ENCODE results near the gene AFDN. TPM values are rescaled to one million over a fixed set of nuclear protein-coding genes. Genes with fewer than 3 reads are reported as not detected.

Gene AFDN
- total and polyA plus RNA-seq, 2 donors, result 15.3 to 16.7 TPM

DNA sequence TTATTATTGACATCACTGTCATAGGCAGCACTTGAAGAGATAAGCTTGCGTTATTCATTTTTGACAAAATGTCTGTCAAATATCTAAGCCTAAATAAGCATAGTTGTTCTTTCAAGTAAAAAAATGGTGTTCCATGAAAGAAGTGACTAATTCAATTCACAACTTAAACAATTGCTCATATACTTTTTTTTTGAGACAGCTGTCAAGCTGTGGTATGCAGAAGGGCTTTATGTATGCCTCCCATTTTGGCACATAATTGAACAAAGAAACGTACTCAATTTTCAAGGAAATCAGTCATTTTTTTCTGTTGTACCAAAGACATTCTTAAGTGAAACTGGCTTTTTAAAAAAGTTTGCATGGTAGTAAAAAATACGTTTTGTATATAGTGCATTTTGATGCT, 8.5 kb downstream of the AFDN start:
- Histone ChIP-seq H3K4me1 (ENCODE audit: control insufficient read depth in 2 of 2, insufficient read depth in 2 of 2, low read length in 2 of 2) (no peaks in the 10 kb centered on the region), H3K9me3 (ENCODE audit: control insufficient read depth in 2 of 2, insufficient read depth in 1 of 2, low read length in 1 of 2) (no peaks in the 10 kb centered on the region), H3K27ac (ENCODE audit: low read depth in 1 of 2, low read length in 1 of 2) (no peak overlapping the region), H3K27me3 (ENCODE audit: control insufficient read depth in 2 of 2, insufficient read depth in 1 of 2, low read length in 1 of 2) (peaks cover 6% of the 10 kb centered on the region in 2 donors), H3K4me3 (ENCODE audit: low read length in 2 of 2) (no peak overlapping the region), H3K36me3 (ENCODE audit: control insufficient read depth in 2 of 2, insufficient read depth in 2 of 2, low read length in 1 of 2) (no peaks in the 10 kb centered on the region)
- no peak for DNase-seq (ENCODE audit: low read depth in 6 of 9, low spot score in 9 of 9)
- 93% methylated on average over 3 of the region's 3 CpGs for WGBS

GRCh38 chr6:167836721-167837120, 10.0 kb downstream of the AFDN start:
- no peaks in the 10 kb centered on the region for H3K36me3 ChIP-seq (ENCODE audit: control insufficient read depth in 2 of 2, insufficient read depth in 2 of 2, low read length in 1 of 2)
- no peak for DNase-seq (ENCODE audit: low read depth in 6 of 9, low spot score in 9 of 9)
- peaks cover 3 to 4% of the 10 kb centered on the region in 2 donors for H3K27me3 ChIP-seq (ENCODE audit: control insufficient read depth in 2 of 2, insufficient read depth in 1 of 2, low read length in 1 of 2)
- H3K27ac ChIP-seq (ENCODE audit: low read depth in 1 of 2, low read length in 1 of 2), result no peak overlapping the region
- no peaks in the 10 kb centered on the region for H3K4me1 ChIP-seq (ENCODE audit: control insufficient read depth in 2 of 2, insufficient read depth in 2 of 2, low read length in 2 of 2)
- no peak overlapping the region for H3K4me3 ChIP-seq (ENCODE audit: low read length in 2 of 2)
- H3K9me3 ChIP-seq (ENCODE audit: control insufficient read depth in 2 of 2, insufficient read depth in 1 of 2, low read length in 1 of 2), result no peaks in the 10 kb centered on the region
- 88% methylated on average over 3 of the region's 3 CpGs for WGBS

DNA sequence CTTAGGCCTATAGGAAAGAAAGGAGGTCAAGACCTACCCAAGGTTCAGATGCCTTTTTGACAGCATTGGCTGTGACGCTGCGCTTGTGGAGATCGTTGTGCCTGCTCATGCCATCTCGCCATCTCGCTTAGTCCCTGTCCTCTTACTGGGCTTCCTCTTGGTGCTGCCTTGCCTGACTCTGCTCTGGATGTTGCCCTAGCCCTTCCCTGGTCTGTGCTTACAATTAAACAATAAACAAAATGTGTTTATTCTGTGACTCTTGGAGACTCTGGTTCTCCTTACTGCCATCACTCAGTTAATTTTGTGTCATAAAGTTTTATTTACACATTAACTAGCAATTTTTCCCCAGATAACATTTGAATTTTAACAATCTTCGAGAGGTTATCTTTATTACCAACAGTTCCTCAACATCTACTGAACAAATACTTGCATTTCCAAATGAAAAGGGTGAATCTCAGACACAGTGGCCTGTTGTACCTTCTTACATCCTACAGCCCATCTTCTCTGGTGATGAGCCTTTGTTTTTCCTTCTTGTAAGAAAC, 11.6 kb downstream of the AFDN start:
- Histone ChIP-seq H3K27ac (ENCODE audit: low read depth in 1 of 2, low read length in 1 of 2) (no peak overlapping the region), H3K4me3 (ENCODE audit: low read length in 2 of 2) (no peak overlapping the region), H3K36me3 (ENCODE audit: control insufficient read depth in 2 of 2, insufficient read depth in 2 of 2, low read length in 1 of 2) (no peaks in the 10 kb centered on the region), H3K4me1 (ENCODE audit: control insufficient read depth in 2 of 2, insufficient read depth in 2 of 2, low read length in 2 of 2) (no peaks in the 10 kb centered on the region), H3K9me3 (ENCODE audit: control insufficient read depth in 2 of 2, insufficient read depth in 1 of 2, low read length in 1 of 2) (no peaks in the 10 kb centered on the region), H3K27me3 (ENCODE audit: control insufficient read depth in 2 of 2, insufficient read depth in 1 of 2, low read length in 1 of 2) (no peaks in the 10 kb centered on the region)
- DNase-seq (ENCODE audit: low read depth in 6 of 9, low spot score in 9 of 9), result no peak
- 96% methylated on average over 6 of the region's 6 CpGs for WGBS

GRCh38 chr6:167839343-167839742, 12.6 kb downstream of the AFDN start:
- no peaks in the 10 kb centered on the region for H3K36me3 ChIP-seq (ENCODE audit: control insufficient read depth in 2 of 2, insufficient read depth in 2 of 2, low read length in 1 of 2)
- no peaks in the 10 kb centered on the region for H3K4me1 ChIP-seq (ENCODE audit: control insufficient read depth in 2 of 2, insufficient read depth in 2 of 2, low read length in 2 of 2)
- H3K4me3 ChIP-seq (ENCODE audit: low read length in 2 of 2), result no peak overlapping the region
- no peaks in the 10 kb centered on the region for H3K9me3 ChIP-seq (ENCODE audit: control insufficient read depth in 2 of 2, insufficient read depth in 1 of 2, low read length in 1 of 2)
- H3K27ac ChIP-seq (ENCODE audit: low read depth in 1 of 2, low read length in 1 of 2), result no peak overlapping the region
- whole genome bisulfite sequencing, result 89% methylated on average over 3 of the region's 3 CpGs
- DNase-seq (ENCODE audit: low read depth in 6 of 9, low spot score in 9 of 9), result no peak
- H3K27me3 ChIP-seq (ENCODE audit: control insufficient read depth in 2 of 2, insufficient read depth in 1 of 2, low read length in 1 of 2), result no peaks in the 10 kb centered on the region

DNA sequence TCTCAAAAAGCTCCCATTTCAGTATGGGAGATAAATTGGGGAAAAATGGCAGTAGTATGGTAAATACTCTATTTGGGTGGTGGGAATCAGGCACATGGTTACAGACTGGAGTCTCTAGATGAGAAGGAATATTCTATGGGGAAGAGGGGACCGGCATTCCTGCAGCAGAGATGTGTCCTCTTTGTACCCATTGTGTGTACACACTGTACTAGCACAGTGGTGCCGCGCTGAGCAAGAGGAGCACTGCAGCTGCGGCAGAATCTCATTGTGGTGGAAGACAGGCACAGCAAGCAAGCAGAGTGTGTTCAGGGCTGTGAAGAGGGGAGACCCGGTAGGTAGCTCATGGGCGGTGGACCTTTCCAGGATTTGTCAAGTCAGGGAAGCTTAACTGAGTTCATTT, 13.0 kb downstream of the AFDN start:
- no peak for DNase-seq (ENCODE audit: low read depth in 6 of 9, low spot score in 9 of 9)
- Histone ChIP-seq H3K9me3 (ENCODE audit: control insufficient read depth in 2 of 2, insufficient read depth in 1 of 2, low read length in 1 of 2) (no peaks in the 10 kb centered on the region), H3K4me1 (ENCODE audit: control insufficient read depth in 2 of 2, insufficient read depth in 2 of 2, low read length in 2 of 2) (no peaks in the 10 kb centered on the region), H3K27ac (ENCODE audit: low read depth in 1 of 2, low read length in 1 of 2) (no peak overlapping the region), H3K27me3 (ENCODE audit: control insufficient read depth in 2 of 2, insufficient read depth in 1 of 2, low read length in 1 of 2) (no peaks in the 10 kb centered on the region), H3K36me3 (ENCODE audit: control insufficient read depth in 2 of 2, insufficient read depth in 2 of 2, low read length in 1 of 2) (no peaks in the 10 kb centered on the region), H3K4me3 (ENCODE audit: low read length in 2 of 2) (no peak overlapping the region)
- WGBS, result 78% methylated on average over 6 of the region's 6 CpGs

DNA sequence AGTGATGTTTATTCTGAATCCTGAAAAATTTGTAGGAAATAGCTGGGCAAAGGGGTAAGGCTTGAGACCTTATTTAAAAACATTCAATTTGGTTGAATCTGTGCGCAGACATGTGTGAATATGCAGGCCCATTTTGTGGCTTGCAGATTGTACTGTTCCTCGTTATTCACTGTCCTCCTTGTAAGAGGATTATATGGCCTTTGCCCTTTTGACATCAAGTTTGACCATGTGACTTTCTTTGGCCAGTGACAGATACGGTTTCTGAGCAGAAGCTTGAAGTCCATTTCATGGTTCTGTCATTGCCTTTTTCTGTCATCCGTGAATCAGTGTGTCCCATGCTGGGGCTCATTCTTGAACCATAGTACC, 13.4 kb downstream of the AFDN start:
- DNase-seq (ENCODE audit: low read depth in 6 of 9, low spot score in 9 of 9), result no peak
- no peaks in the 10 kb centered on the region for H3K36me3 ChIP-seq (ENCODE audit: control insufficient read depth in 2 of 2, insufficient read depth in 2 of 2, low read length in 1 of 2)
- 92% methylated on average over 4 of the region's 4 CpGs for WGBS
- H3K9me3 ChIP-seq (ENCODE audit: control insufficient read depth in 2 of 2, insufficient read depth in 1 of 2, low read length in 1 of 2), result no peaks in the 10 kb centered on the region
- no peaks in the 10 kb centered on the region for H3K27me3 ChIP-seq (ENCODE audit: control insufficient read depth in 2 of 2, insufficient read depth in 1 of 2, low read length in 1 of 2)
- no peak overlapping the region for H3K27ac ChIP-seq (ENCODE audit: low read depth in 1 of 2, low read length in 1 of 2)
- H3K4me1 ChIP-seq (ENCODE audit: control insufficient read depth in 2 of 2, insufficient read depth in 2 of 2, low read length in 2 of 2), result no peaks in the 10 kb centered on the region
- no peak overlapping the region for H3K4me3 ChIP-seq (ENCODE audit: low read length in 2 of 2)

DNA sequence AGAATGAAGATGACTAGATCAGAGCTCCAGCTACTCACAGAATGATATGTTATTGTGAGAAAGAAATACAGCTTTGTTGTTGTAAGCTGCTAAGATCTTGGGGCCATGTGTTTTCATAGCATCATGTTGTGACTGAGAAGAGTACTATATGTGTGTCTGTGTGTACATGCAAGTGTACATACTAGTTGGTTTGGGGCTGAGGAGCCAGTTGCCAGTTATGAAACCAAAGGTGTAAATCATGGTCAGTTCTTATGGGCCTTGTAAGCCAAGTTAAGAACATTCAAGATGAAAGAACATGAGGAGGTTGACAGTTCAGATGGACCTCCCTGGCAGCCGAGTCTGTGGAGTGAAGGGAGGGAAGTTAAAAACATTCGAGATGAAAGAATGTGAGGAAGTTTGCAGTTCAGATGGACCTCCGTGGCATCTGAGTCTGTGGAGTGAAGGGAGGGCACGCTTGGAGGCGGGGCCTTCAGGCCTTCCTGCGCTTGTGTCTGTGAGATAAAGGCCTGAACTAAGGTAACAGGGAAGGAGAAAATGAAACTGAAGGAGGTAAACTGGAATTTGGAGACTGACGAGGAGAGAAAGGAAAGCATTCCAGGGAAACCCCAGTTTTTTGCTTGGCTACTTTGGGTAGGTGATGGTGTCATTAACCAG, 13.9 kb downstream of the AFDN start:
- Histone ChIP-seq H3K9me3 (ENCODE audit: control insufficient read depth in 2 of 2, insufficient read depth in 1 of 2, low read length in 1 of 2) (no peaks in the 10 kb centered on the region), H3K27me3 (ENCODE audit: control insufficient read depth in 2 of 2, insufficient read depth in 1 of 2, low read length in 1 of 2) (no peaks in the 10 kb centered on the region), H3K27ac (ENCODE audit: low read depth in 1 of 2, low read length in 1 of 2) (no peak overlapping the region), H3K4me3 (ENCODE audit: low read length in 2 of 2) (no peak overlapping the region), H3K4me1 (ENCODE audit: control insufficient read depth in 2 of 2, insufficient read depth in 2 of 2, low read length in 2 of 2) (no peaks in the 10 kb centered on the region), H3K36me3 (ENCODE audit: control insufficient read depth in 2 of 2, insufficient read depth in 2 of 2, low read length in 1 of 2) (no peaks in the 10 kb centered on the region)
- DNase-seq (ENCODE audit: low read depth in 6 of 9, low spot score in 9 of 9), result no peak
- 86% methylated on average over 7 of the region's 7 CpGs for WGBS

GRCh38 chr6:167841981-167842380, 15.3 kb downstream of the AFDN start:
- no peak for DNase-seq (ENCODE audit: low read depth in 6 of 9, low spot score in 9 of 9)
- Histone ChIP-seq H3K27ac (ENCODE audit: low read depth in 1 of 2, low read length in 1 of 2) (no peak overlapping the region), H3K9me3 (ENCODE audit: control insufficient read depth in 2 of 2, insufficient read depth in 1 of 2, low read length in 1 of 2) (no peaks in the 10 kb centered on the region)

GRCh38 chr6:167842457-167842856, 15.7 kb downstream of the AFDN start:
- H3K27me3 ChIP-seq (ENCODE audit: control insufficient read depth in 2 of 2, insufficient read depth in 1 of 2, low read length in 1 of 2), result no peaks in the 10 kb centered on the region
- WGBS, result 63% methylated on average over 1 of the region's 1 CpG
- H3K36me3 ChIP-seq (ENCODE audit: control insufficient read depth in 2 of 2, insufficient read depth in 2 of 2, low read length in 1 of 2), result no peaks in the 10 kb centered on the region
- no peaks in the 10 kb centered on the region for H3K9me3 ChIP-seq (ENCODE audit: control insufficient read depth in 2 of 2, insufficient read depth in 1 of 2, low read length in 1 of 2)
- no peaks in the 10 kb centered on the region for H3K4me1 ChIP-seq (ENCODE audit: control insufficient read depth in 2 of 2, insufficient read depth in 2 of 2, low read length in 2 of 2)
- no peak overlapping the region for H3K4me3 ChIP-seq (ENCODE audit: low read length in 2 of 2)
- H3K27ac ChIP-seq (ENCODE audit: low read depth in 1 of 2, low read length in 1 of 2), result no peak overlapping the region
- DNase-seq (ENCODE audit: low read depth in 6 of 9, low spot score in 9 of 9), result no peak

More at GRCh38 chr6:167841981-167842380, 15.3 kb downstream of the AFDN start:
- H3K4me3 ChIP-seq (ENCODE audit: low read length in 2 of 2), result no peak overlapping the region
- no peaks in the 10 kb centered on the region for H3K36me3 ChIP-seq (ENCODE audit: control insufficient read depth in 2 of 2, insufficient read depth in 2 of 2, low read length in 1 of 2)
- H3K27me3 ChIP-seq (ENCODE audit: control insufficient read depth in 2 of 2, insufficient read depth in 1 of 2, low read length in 1 of 2), result no peaks in the 10 kb centered on the region
- no peaks in the 10 kb centered on the region for H3K4me1 ChIP-seq (ENCODE audit: control insufficient read depth in 2 of 2, insufficient read depth in 2 of 2, low read length in 2 of 2)

Data from thymus (tissue), 11 donors.